GM18505 (cell line): ENCODE results near the gene INAFM1.

Source experiments
- ATAC-seq: cut with Tn5 transposase; IDR thresholded peaks from one replicate; pipeline ENCODE4 v1.9.1; 2021; ENCODE audit not compliant: unreplicated experiment
- POLR2A ChIP-seq: IDR thresholded peaks from 4 replicates; pipeline ENCODE4 v1.6.1; 2011; ENCODE audit warnings: borderline replicate concordance; ENCODE audit not compliant: insufficient read depth, insufficient read length; ENCODE audit errors: extremely low read depth

The INAFM1 gene

GRCh38 chr19:47253467-47253881 is 21.2 kb upstream of the INAFM1 start:
- ATAC-seq, result no peak
- no peak for TF ChIP-seq POLR2A

GRCh38 chr19:47253970-47254369 is 20.7 kb upstream of the INAFM1 start:
- ATAC-seq, result no peak
- no peak for TF ChIP-seq POLR2A

- TF ChIP-seq POLR2A, result peak; percentile 93
- ATAC-seq, result peak; percentile 40
Observed at GRCh38 chr19:47255879-47256692, 18.6 kb upstream of the INAFM1 start, which contains the start of gene CCDC9. Gene CCDC9, plus strand, starts transcription at chr19:47256525. Its CDS starts 1,876 bp downstream, at chr19:47258401.

GRCh38 chr19:47256693-47257410 is 17.8 kb upstream of the INAFM1 start:
- ATAC-seq, result peak; percentile 69
- no peak for TF ChIP-seq POLR2A

GRCh38 chr19:47257411-47258169 is 17.1 kb upstream of the INAFM1 start:
- peak; percentile 7 for ATAC-seq
- TF ChIP-seq POLR2A, result no peak

- ATAC-seq, result no peak
- no peak for TF ChIP-seq POLR2A
Observed at GRCh38 chr19:47258434-47258833, 16.3 kb upstream of the INAFM1 start.

- ATAC-seq, result no peak
- TF ChIP-seq POLR2A, result no peak
Observed at GRCh38 chr19:47258895-47259555, 15.7 kb upstream of the INAFM1 start.

- no peak for TF ChIP-seq POLR2A
- ATAC-seq, result no peak
Observed at GRCh38 chr19:47260476-47260875, 14.2 kb upstream of the INAFM1 start.

GRCh38 chr19:47261946-47262793 is 12.5 kb upstream of the INAFM1 start:
- peak; percentile 55 for ATAC-seq

GRCh38 chr19:47264629-47265028 is 10.1 kb upstream of the INAFM1 start:
- TF ChIP-seq POLR2A, result no peak
- ATAC-seq, result no peak

GRCh38 chr19:47266401-47266941 is 8.2 kb upstream of the INAFM1 start:
- no peak for TF ChIP-seq POLR2A
- no peak for ATAC-seq

- ATAC-seq, result no peak
- TF ChIP-seq POLR2A, result no peak
Observed at GRCh38 chr19:47267350-47267759, 7.3 kb upstream of the INAFM1 start.
